IMR-90 (cell line): Measurements from ENCODE around the gene POLR3K. TPM values are rescaled to one million over a fixed set of nuclear protein-coding genes. Genes with fewer than 3 reads are reported as not detected.

ENCODE experiments used
- ATAC-seq: fragments of 200-7000 bp; cut with Tn5 transposase; 2 replicates; pipeline ENCODE4 v1.9.1; 2020; ENCODE audit warnings: low read depth, mild to moderate bottlenecking, moderate library complexity
- BruUV-seq: library from RNA; stranded (reverse); fragments of 400-500 nt; replicated peaks from 2 replicates; lab custom pipeline; 2021; lab: Mats Ljungman, UMichigan
- CTCF ChIA-PET: fragments of 300-600 bp; formaldehyde crosslinking; extraction: SDS; loops from one replicate; lab custom pipeline; 2021; ENCODE audit warnings: antibody characterized with exemption; lab: Yijun Ruan, JAX
- POLR2A ChIA-PET: fragments of 300-600 bp; sonication (Branson Sonifier 250); formaldehyde crosslinking; loops from one replicate; lab custom pipeline; 2022; ENCODE audit warnings: antibody characterized with exemption; ENCODE audit not compliant: unreplicated experiment; lab: Charles Lee
- DNase-seq: peaks from one replicate; pipeline ENCODE4 v3.0.0; 2013
- H2AFZ ChIP-seq: replicated peaks from 2 replicates; pipeline ENCODE3; 2013; ENCODE audit warnings: low read length, mild to moderate bottlenecking; ENCODE audit not compliant: poor library complexity
- H2AK5ac ChIP-seq: 2 replicates; pipeline ENCODE4 v1.6.1; 2013; ENCODE audit warnings: low read depth, low read length, inconsistent platforms
- H2AK9ac ChIP-seq: replicated peaks from 2 replicates; pipeline ENCODE3; 2013; ENCODE audit warnings: mild to moderate bottlenecking, low read depth, low read length, moderate library complexity; ENCODE audit not compliant: poor library complexity
- H2BK120ac ChIP-seq: 2 replicates; pipeline ENCODE4 v1.6.1; 2013; ENCODE audit warnings: low read depth, low read length, inconsistent platforms
- H2BK15ac ChIP-seq: 3 replicates; pipeline ENCODE4 v1.6.1; 2013; ENCODE audit warnings: low read depth, low read length, inconsistent platforms
- H2BK20ac ChIP-seq: 2 replicates; pipeline ENCODE4 v1.6.1; 2013; ENCODE audit warnings: low read depth, mild to moderate bottlenecking, inconsistent platforms, low read length, moderate library complexity
- H2BK5ac ChIP-seq: 2 replicates; pipeline ENCODE4 v1.6.1; 2013; ENCODE audit warnings: mild to moderate bottlenecking, low read depth, low read length, inconsistent platforms; ENCODE audit not compliant: poor library complexity, severe bottlenecking
- H3K14ac ChIP-seq: replicated peaks from 2 replicates; pipeline ENCODE4 v1.6.1; 2013; ENCODE audit warnings: low read depth, low read length, inconsistent platforms
- H3K18ac ChIP-seq: 2 replicates; pipeline ENCODE4 v1.6.1; 2013; ENCODE audit warnings: low read depth, low read length, control low read depth
- H3K23ac ChIP-seq: 2 replicates; pipeline ENCODE4 v1.6.1; 2013; ENCODE audit warnings: low read depth, low read length, inconsistent platforms
- H3K27ac ChIP-seq: 2 replicates; pipeline ENCODE4 v1.5.1; 2013; ENCODE audit warnings: mild to moderate bottlenecking, control low read depth, low read length; ENCODE audit not compliant: insufficient read depth
- H3K27me3 ChIP-seq: 2 replicates; pipeline ENCODE4 v1.6.1; 2013; ENCODE audit warnings: low read length; ENCODE audit not compliant: control insufficient read depth, insufficient read depth
- H3K36me3 ChIP-seq: 2 replicates; pipeline ENCODE4 v1.6.1; 2013; ENCODE audit warnings: low read length, mixed read lengths; ENCODE audit not compliant: control insufficient read depth, insufficient read depth
- H3K4ac ChIP-seq: 2 replicates; pipeline ENCODE4 v1.6.1; 2013; ENCODE audit warnings: low read depth, low read length, inconsistent platforms
- H3K4me1 ChIP-seq: 2 replicates; pipeline ENCODE4 v1.6.1; 2013; ENCODE audit warnings: low read length, mixed read lengths; ENCODE audit not compliant: control insufficient read depth, insufficient read depth
- H3K4me2 ChIP-seq: 2 replicates; pipeline ENCODE4 v1.6.1; 2013; ENCODE audit warnings: low read depth, mild to moderate bottlenecking, control low read depth, low read length, moderate library complexity
- H3K4me3 ChIP-seq: 2 replicates; pipeline ENCODE4 v1.5.1; 2013; ENCODE audit warnings: low read depth, mild to moderate bottlenecking, control low read depth, low read length, moderate library complexity; ENCODE audit not compliant: insufficient read depth
- H3K56ac ChIP-seq: 2 replicates; pipeline ENCODE4 v1.6.1; 2013; ENCODE audit warnings: low read length, inconsistent platforms; ENCODE audit not compliant: insufficient read depth; ENCODE audit errors: extremely low read depth
- H3K79me1 ChIP-seq, 2 experiments: 2 replicates each; pipeline ENCODE4 v1.6.1; 2013; ENCODE audit warnings: low read length in 2 of 2, inconsistent platforms in 1 of 2, low read depth in 1 of 2
- H3K9ac ChIP-seq: 2 replicates; pipeline ENCODE4 v1.6.1; 2013; ENCODE audit warnings: low read depth, low read length, control low read depth
- H3K9me1 ChIP-seq: 2 replicates; pipeline ENCODE4 v1.6.1; 2013; ENCODE audit warnings: low read length, inconsistent platforms; ENCODE audit not compliant: insufficient read depth
- H3K9me3 ChIP-seq: 2 replicates; pipeline ENCODE4 v1.6.1; 2013; ENCODE audit warnings: low read length; ENCODE audit not compliant: control insufficient read depth, insufficient read depth
- H4K20me1 ChIP-seq: 2 replicates; pipeline ENCODE4 v1.6.1; 2013; ENCODE audit warnings: low read length, inconsistent platforms; ENCODE audit not compliant: insufficient read depth
- H4K5ac ChIP-seq: 2 replicates; pipeline ENCODE4 v1.6.1; 2013; ENCODE audit warnings: mild to moderate bottlenecking, low read depth, low read length, control low read depth
- H4K8ac ChIP-seq, 2 experiments: 2 replicates each; pipeline ENCODE4 v1.6.1; 2013; ENCODE audit warnings: low read depth in 2 of 2, low read length in 2 of 2, control low read depth in 1 of 2, inconsistent platforms in 1 of 2
- H4K91ac ChIP-seq: 2 replicates; pipeline ENCODE4 v1.6.1; 2013; ENCODE audit warnings: low read depth, low read length, inconsistent platforms; ENCODE audit not compliant: insufficient read depth
- BHLHE40 ChIP-seq: fragments of 150-350 bp; IDR thresholded peaks from 2 replicates; pipeline ENCODE4 v1.6.1; 2016; ENCODE audit warnings: mild to moderate bottlenecking, low read depth, low read length
- CEBPB ChIP-seq: IDR thresholded peaks from 2 replicates; pipeline ENCODE4 v1.6.1; 2012; ENCODE audit warnings: low read depth, low read length, improper control_type of control experiment
- CHD1 ChIP-seq: IDR thresholded peaks from 2 replicates; pipeline ENCODE4 v1.6.1; 2012; ENCODE audit warnings: low read depth, low read length, improper control_type of control experiment
- CTCF ChIP-seq: conservative IDR thresholded peaks from 2 replicates; pipeline ENCODE4 v1.5.1; 2012; ENCODE audit warnings: mild to moderate bottlenecking, low read depth, low read length, improper control_type of control experiment
- ELK1 ChIP-seq: fragments of 150-350 bp; IDR thresholded peaks from 2 replicates; pipeline ENCODE4 v1.6.1; 2016; ENCODE audit warnings: low read depth, mild to moderate bottlenecking, low read length, moderate library complexity, borderline replicate concordance
- FOS ChIP-seq: fragments of 150-350 bp; IDR thresholded peaks from 2 replicates; pipeline ENCODE4 v1.6.1; 2016; ENCODE audit warnings: low read depth, low read length
- MAFK ChIP-seq: IDR thresholded peaks from 2 replicates; pipeline ENCODE4 v1.6.1; 2012; ENCODE audit warnings: low read depth, low read length, improper control_type of control experiment
- MAZ ChIP-seq: IDR thresholded peaks from 2 replicates; pipeline ENCODE4 v1.6.1; 2012; ENCODE audit warnings: low read depth, mild to moderate bottlenecking, low read length, improper control_type of control experiment, moderate library complexity, borderline replicate concordance
- MXI1 ChIP-seq: IDR thresholded peaks from 2 replicates; pipeline ENCODE4 v1.6.1; 2012; ENCODE audit warnings: low read depth, mild to moderate bottlenecking, low read length, moderate library complexity, borderline replicate concordance
- NFE2L2 ChIP-seq: fragments of 150-350 bp; IDR thresholded peaks from 2 replicates; pipeline ENCODE4 v1.6.1; 2016; ENCODE audit warnings: low read depth, mild to moderate bottlenecking, low read length
- POLR2A ChIP-seq: IDR thresholded peaks from 2 replicates; pipeline ENCODE4 v1.6.1; 2012; ENCODE audit warnings: mild to moderate bottlenecking, low read depth, low read length
- RAD21 ChIP-seq: IDR thresholded peaks from 2 replicates; pipeline ENCODE4 v1.6.1; 2012; ENCODE audit warnings: low read length, improper control_type of control experiment
- RCOR1 ChIP-seq: IDR thresholded peaks from 2 replicates; pipeline ENCODE4 v1.6.1; 2012; ENCODE audit warnings: mild to moderate bottlenecking, low read length, improper control_type of control experiment; ENCODE audit not compliant: insufficient replicate concordance
- SMC3 ChIP-seq: fragments of 150-350 bp; IDR thresholded peaks from 2 replicates; pipeline ENCODE4 v1.6.1; 2016; ENCODE audit warnings: low read depth, mild to moderate bottlenecking, antibody characterized with exemption, low read length, moderate library complexity
- USF2 ChIP-seq: fragments of 150-350 bp; IDR thresholded peaks from 2 replicates; pipeline ENCODE4 v1.6.1; 2017; ENCODE audit warnings: mild to moderate bottlenecking, antibody characterized with exemption, low read length, low read depth
- WGBS, 2 experiments: methylation state at CpG; one replicate each; pipeline versions ENCODE4 v1.1.5 to v1.1.7; 2013; ENCODE audit warnings: missing lambda C conversion rate in 2 of 2; ENCODE audit not compliant: insufficient read length in 1 of 2; ENCODE audit errors: extremely low coverage in 2 of 2; 5-methylcytosine and 5-hydroxymethylcytosine counted together
- dilution Hi-C: fragments of 300-500 bp; cut with HindIII; formaldehyde crosslinking; loops from one replicate; pipeline ENCODE4 v1.14.3; 2018; ENCODE audit warnings: low sequenced_read_pairs; ENCODE audit not compliant: unreplicated experiment
- in situ Hi-C: fragments of 300-500 bp; cut with MboI; formaldehyde crosslinking; loops from 3 replicates; pipeline ENCODE4 v1.14.3; 2019; ENCODE audit warnings: low sequenced_read_pairs, inconsistent platforms, mixed read lengths
- intact Hi-C: fragments of 100-400 bp; cut with micrococcal nuclease; formaldehyde crosslinking; loops from 2 replicates; pipeline ENCODE4 v1.10.0; 2022
- polyA plus RNA-seq, 3 experiments: library from polyadenylated mRNA; depleted of rRNA; stranded (reverse); fragments of >200 nt; gene quantifications; 2 replicates each; pipeline ENCODE4 v1.2.3, GENCODE V29; 2012; ENCODE audit warnings: low replicate concordance in 1 of 3
- total RNA-seq: library from RNA; depleted of rRNA; stranded (reverse); fragments of >200 nt; gene quantifications from 2 replicates; pipeline ENCODE4 v1.2.3, GENCODE V29; 2012

Gene POLR3K
- total and polyA plus RNA-seq, 2 of the 4 experiments (the other 2 are of a cell fraction), result 9.0 to 39.5 TPM

DNA sequence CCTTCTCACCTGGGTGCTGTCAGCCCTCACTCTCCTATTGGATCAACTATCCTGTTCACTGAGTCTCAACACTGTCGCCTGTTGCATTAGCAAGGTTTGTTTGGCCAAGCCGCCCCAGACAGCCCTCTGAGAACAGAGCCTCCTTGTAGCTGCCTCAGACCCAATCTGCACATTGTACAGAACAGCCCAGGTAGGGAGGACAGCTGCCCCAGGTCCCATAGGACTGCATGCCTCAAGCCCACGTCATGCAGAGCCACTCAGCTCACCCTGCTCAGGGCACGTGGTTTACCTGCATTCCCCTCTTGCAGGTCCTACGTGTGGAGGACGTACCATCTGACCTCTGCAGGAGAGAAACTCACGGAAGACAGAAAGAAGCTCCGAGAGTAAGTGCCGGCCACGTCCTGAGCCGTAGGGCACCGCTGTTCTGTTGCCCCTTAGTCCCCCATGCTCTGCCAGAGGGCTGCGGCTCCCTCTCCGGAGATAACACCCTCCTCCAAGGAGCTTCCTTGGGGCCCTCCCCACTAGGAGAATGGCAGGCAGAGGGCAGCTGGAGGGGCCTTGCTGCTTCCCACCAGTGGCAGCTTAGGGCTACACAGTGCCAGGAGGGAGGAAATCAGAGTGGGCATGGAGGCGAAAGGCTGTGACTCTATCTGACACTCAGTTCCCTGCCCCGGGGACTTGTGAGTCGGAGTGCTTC is 3.0 kb upstream of the POLR3K start:
- ATAC-seq, result no peak
- Histone ChIP-seq H3K23ac (no peak overlapping the region), H4K8ac (no peak overlapping the region), H4K20me1 (peaks cover 49% of the 10 kb centered on the region), H3K9ac (no peak overlapping the region), H2AFZ (peak overlapping the region; percentile 11), H3K4me2 (no peak overlapping the region), H3K79me1 (peaks cover 17 to 64% of the 10 kb centered on the region in 2 experiments), H4K91ac (no peak overlapping the region), H3K18ac (no peak overlapping the region), H3K4ac (no peak overlapping the region), H4K5ac (no peak overlapping the region), H2BK15ac (no peak overlapping the region), H3K4me3 (no peak overlapping the region), H2BK5ac (no peak overlapping the region), H3K27me3 (no peaks in the 10 kb centered on the region), H3K4me1 (peaks cover 2% of the 10 kb centered on the region; the same call in 1 of the 2 replicates), H3K14ac (no peak overlapping the region), H3K9me3 (no peaks in the 10 kb centered on the region), H3K56ac (no peak overlapping the region), H2BK20ac (no peak overlapping the region), H3K36me3 (peaks cover 62% of the 10 kb centered on the region), H2AK5ac (no peak overlapping the region), H2BK120ac (no peak overlapping the region), H3K9me1 (0 out of 2 replicates have a peak, but pooled peaks cover 5% of the 10 kb centered on the region), H3K27ac (no peak overlapping the region), H2AK9ac (peak overlapping the region; percentile 72)
- in situ Hi-C loops (no loop called here), intact Hi-C loops (no loop called here), dilution Hi-C loops (no loop called here)
- WGBS, 2 experiments, result 86% methylated on average over 8 of the region's 17 CpGs; no CpG with 5 or more reads in 1 of the 2 experiments
- no peak for DNase-seq
- CTCF ChIA-PET, result no interaction called here
- no TSS peak for BruUV-seq
- POLR2A ChIA-PET, result interaction anchor here (0.6 kb wide), 1 partner anchor 173 kb away, joined by 3 read pairs; no protein-coding TSS in a partner anchor
- TF ChIP-seq FOS (no peak), BHLHE40 (no peak), POLR2A (no peak), CEBPB (no peak), MXI1 (no peak), RAD21 (no peak), USF2 (no peak), CTCF (no peak), MAFK (no peak), RCOR1 (no peak), CHD1 (no peak), ELK1 (no peak), MAZ (no peak), NFE2L2 (no peak), SMC3 (no peak)
